ENCODE measurements around the gene LYPLA2.

Gene LYPLA2

GRCh38 chr1:23838401-23838866 is 47.5 kb downstream of the LYPLA2 start:
- DNase-seq, result peak; percentile 78

DNA sequence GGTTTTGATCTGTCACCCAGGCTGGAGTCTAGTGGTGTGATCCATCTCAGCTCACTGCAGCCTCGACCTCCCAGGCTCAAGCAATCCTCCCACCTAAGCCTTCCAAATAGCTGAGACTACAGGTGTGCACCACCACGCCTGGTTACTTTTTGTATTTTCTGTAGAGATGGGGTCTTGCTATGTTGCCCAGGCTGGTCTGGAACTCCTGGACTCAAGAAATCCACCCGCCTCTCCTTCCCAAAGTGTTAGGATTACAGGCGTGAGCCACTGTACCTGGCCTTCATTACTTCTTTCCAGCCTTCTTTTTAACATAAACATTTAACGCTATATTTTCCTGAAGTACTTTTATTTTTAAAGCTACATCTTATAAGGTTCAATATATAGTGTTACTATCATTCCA is 52.7 kb downstream of the LYPLA2 start:
- no peak for DNase-seq
